Fibroblast of the aortic adventitia (primary cell): Measurements from ENCODE around the gene SLCO3A1. TPM values are rescaled to one million over a fixed set of nuclear protein-coding genes. Genes with fewer than 3 reads are reported as not detected.

ENCODE experiments used
- DNase-seq: peaks from one replicate; pipeline ENCODE4 v3.0.0-alpha.2; 2010; ENCODE audit warnings: low read depth
- H3K4me3 ChIP-seq: 2 replicates; pipeline ENCODE4 v1.5.1; 2011; ENCODE audit warnings: low read depth, mild to moderate bottlenecking, control low read depth, low read length, moderate library complexity
- total RNA-seq: library from RNA; depleted of rRNA; stranded (reverse); fragments of >200 nt; gene quantifications from 2 replicates; pipeline ENCODE4 v1.2.3, GENCODE V29; 2012; ENCODE audit warnings: low replicate concordance
- TF ChIP-seq, protein P1 (sequence below): IDR thresholded peaks from 2 replicates; pipeline ENCODE4 v1.5.1; 2011; ENCODE audit warnings: mild to moderate bottlenecking, low read length, control low read depth, inconsistent platforms; ENCODE audit not compliant: insufficient read depth

Gene SLCO3A1
- total RNA-seq, 1 donor, result 8.9 TPM

DNA sequence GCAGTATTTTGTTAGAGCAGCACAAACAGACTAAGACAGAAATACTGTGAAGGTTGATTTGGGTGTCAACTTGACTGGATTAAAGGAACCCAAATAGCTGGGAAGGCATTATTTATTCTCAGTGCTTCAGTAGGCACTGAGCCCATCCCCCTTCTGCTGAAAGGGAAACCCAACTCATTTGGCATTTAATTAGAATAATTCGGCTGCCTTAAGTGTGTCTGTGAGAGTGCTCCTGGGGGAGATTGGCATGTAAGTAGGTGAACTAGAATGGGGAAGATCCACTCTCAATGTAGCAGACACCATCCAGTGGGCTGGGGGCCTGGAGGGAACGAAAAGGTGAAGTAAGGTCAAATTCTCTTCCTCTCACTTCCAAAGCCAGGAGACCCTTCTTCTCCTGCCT is 20.5 kb upstream of the SLCO3A1 start:
- TF ChIP-seq, protein P1, sequence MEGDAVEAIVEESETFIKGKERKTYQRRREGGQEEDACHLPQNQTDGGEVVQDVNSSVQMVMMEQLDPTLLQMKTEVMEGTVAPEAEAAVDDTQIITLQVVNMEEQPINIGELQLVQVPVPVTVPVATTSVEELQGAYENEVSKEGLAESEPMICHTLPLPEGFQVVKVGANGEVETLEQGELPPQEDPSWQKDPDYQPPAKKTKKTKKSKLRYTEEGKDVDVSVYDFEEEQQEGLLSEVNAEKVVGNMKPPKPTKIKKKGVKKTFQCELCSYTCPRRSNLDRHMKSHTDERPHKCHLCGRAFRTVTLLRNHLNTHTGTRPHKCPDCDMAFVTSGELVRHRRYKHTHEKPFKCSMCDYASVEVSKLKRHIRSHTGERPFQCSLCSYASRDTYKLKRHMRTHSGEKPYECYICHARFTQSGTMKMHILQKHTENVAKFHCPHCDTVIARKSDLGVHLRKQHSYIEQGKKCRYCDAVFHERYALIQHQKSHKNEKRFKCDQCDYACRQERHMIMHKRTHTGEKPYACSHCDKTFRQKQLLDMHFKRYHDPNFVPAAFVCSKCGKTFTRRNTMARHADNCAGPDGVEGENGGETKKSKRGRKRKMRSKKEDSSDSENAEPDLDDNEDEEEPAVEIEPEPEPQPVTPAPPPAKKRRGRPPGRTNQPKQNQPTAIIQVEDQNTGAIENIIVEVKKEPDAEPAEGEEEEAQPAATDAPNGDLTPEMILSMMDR, result no peak
- DNase-seq, result no peak
- no peak overlapping the region for H3K4me3 ChIP-seq

DNA sequence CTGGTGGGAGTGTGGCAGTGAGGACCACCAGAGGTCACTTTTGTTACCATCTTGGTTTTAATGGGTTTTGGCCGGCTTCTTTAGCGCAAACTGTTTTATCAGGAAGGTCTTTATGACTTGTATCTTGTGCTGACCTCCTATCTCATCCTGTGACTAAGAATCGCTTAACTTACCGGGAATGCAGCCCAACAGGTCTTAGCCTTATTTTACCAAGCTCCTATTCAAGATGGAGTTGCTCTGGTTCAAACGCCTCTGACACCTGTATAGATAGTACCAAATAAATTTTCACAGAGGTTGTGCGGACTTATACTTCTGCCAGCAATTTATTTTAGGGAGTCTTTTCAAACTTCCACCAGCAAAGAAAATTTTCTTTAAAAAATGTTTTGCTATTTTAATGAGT is 13.6 kb upstream of the SLCO3A1 start:
- H3K4me3 ChIP-seq, result no peak overlapping the region
- TF ChIP-seq, protein P1, result no peak
- no peak for DNase-seq

DNA sequence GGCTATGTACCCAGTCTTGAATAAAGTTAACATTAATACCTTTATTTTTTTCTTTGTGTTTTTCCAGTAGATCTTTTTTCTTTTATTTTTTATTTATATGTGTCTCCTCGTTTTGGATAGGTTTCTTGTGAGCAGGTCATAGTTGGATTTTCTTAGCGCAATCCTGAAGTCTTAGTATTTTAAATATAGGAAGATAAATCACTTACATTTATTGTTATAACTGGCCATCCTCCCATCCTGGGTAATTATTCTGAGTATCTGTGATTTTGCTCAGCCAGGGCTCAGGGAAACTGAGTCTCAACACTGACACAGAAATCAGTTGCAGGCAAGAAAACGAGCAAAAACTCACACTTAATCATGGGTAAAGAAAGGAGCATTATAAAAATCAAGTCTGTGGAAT is 11.6 kb upstream of the SLCO3A1 start:
- no peak overlapping the region for H3K4me3 ChIP-seq
- TF ChIP-seq, protein P1, result no peak
- no peak for DNase-seq

DNA sequence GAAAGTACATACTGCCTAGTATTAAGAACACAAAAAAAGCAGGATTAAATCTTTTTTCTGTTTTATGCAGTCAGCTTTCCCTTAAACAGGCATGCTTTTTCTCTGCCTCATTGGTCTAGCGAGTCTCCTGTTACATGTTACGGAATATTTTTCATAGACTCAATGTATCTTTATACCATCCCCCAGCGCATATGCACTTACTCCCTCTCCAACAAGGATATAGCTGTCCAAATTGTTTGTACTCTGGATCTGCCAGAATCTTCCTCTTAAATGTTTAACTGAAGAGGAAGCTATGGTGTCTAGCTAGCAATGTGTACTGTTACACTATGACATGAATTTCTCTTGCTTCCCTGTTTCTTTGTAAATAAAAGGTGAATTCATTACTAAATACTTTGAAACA is 9.2 kb upstream of the SLCO3A1 start:
- no peak for DNase-seq
- TF ChIP-seq, protein P1, result no peak
- no peak overlapping the region for H3K4me3 ChIP-seq

DNA sequence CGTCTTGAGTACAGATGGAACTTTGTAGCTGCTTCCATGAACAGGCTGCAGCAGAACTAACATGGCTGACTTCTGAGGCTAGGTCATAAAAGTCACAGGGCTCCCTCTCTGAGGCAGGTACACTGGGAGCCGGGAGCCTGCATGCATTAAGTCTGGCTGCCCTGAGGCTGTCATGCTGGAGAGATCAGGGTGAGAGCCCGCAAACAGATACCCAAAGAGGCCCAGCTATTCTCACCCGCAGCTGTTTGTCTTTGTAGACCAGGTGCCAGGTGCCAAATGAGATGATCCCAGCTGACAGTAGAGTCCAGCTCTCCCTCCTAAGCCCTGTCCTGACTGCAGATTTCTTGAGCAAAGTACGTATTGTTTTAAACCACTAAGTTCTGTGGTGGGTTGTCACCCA is 8.6 kb upstream of the SLCO3A1 start:
- DNase-seq, result no peak
- no peak overlapping the region for H3K4me3 ChIP-seq
- TF ChIP-seq, protein P1, result no peak

DNA sequence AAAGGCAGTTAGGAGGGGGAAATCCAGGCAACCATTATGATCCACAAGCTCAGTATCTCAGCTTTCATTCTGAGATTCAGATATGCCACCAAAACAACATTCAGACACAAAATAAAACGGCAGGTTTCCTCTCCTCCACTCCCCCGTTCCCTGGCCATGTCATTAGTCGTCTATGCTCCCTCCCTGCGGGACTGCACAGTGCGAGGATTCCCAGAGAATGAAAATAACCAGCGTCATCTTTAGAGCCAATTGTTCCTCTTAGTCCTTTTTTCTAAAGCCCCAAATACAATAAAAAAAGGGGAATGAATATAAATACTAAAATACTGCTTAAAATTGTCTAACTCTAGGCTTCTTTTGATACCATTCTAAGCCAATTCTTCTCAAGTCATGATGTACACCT is 7.8 kb upstream of the SLCO3A1 start:
- TF ChIP-seq, protein P1, result no peak

DNA sequence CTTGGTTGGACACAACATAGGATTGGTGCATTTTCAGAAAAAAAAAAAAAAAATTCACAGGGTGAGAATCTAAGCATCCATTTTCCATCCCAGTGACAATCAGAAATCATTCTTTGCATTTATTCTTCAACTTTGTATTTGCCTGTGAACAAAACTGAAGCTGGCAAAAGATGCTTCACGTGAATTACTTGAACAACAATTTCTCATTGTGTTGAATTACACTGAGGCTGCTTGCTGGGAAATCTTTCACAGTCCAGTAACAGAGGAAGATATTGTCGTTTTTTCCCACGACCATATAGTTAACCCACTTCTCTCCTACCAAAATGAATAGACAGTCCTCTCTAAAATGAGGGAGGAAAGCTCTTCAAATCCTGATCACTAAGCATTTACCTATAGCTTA is 4.3 kb upstream of the SLCO3A1 start:
- no peak overlapping the region for H3K4me3 ChIP-seq
- no peak for DNase-seq
- TF ChIP-seq, protein P1, result no peak

More for the DNA sequence above, 7.8 kb upstream of the SLCO3A1 start:
- no peak for DNase-seq
- no peak overlapping the region for H3K4me3 ChIP-seq
